Subcutaneous preadipocyte (primary cell): ENCODE data around the gene ZNF275. TPM values are rescaled to one million over a fixed set of nuclear protein-coding genes. Genes with fewer than 3 reads are reported as not detected.

Source experiments
- small RNA-seq: library from RNA; depleted of rRNA; stranded (forward); fragments of <200 nt; gene quantifications from one replicate; pipeline ENCODE3, GENCODE V24; 2012
- total RNA-seq: library from RNA; depleted of rRNA; stranded (reverse); fragments of >200 nt; gene quantifications from 2 replicates; pipeline ENCODE4 v1.2.3, GENCODE V29; 2012

The ZNF275 gene
- total RNA-seq, result 7.8 and 8.1 TPM in 2 replicates

DNA sequence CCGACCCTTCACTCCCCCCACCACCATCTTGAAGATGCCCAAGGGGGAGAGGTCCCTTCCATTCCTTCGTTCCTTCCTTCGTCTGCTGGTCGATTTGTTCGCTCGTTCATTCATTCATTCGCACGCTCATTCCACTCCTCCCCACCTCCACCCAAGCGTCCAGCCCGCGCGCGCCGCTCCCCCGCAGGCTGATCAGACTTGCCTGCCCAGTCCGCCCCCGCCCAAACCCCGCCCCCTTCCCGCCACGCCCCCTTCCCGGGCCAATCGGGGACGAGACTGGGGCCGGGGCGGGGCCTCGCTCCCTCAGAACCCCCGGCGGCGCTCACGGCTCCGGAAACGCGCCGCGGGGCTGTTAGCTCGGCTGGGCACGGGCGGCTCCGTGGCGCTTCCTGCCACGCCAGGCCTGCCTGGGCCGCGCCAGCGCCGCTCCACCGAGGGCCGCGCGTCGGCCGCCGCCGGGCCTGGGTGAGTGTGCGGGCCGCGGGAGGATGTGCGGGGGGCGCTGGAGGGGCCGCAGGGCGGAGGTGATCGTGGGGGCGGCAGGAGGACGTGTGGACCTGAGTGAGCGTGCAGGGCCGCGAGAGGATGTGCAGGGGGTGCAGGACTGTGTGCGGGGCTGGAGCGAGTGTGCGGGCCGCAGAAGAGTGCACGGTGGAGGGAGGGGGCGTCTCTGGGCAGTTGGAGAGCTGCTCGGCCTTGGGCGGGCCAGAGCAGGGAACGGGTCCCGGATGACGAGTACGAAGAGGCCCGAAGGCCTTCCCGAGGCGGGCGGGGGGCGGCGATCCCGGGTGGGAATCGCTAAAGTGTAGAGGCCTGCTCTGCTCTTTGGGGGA is at the start of gene ZNF275:
ZNF275 (plus strand) TSS at position 333 of the 833 bp plus-strand sequence. CDS start 2,527 bp downstream, outside the sequence.

GRCh38 chrX:153321381-153322124 is 12.4 kb upstream of the ZNF275 start, which contains the start of gene PNMA6F:
PNMA6F (minus strand) TSS chrX:153321767; CDS start chrX:153320674, 1,093 bp downstream.

GRCh38 chrX:153401133-153401764 is 67.3 kb downstream of the ZNF275 start, which contains the start of gene PNMA6E:
PNMA6E (minus strand) TSS chrX:153401350; CDS start chrX:153398849, 2,501 bp downstream.

Small RNA genes lying within 50 kb of the gene (small RNA-seq; reads per million reads assigned to genes)
- gene AC152007.1, result not detected

Other genes with a start within 250 kb of the ZNF275 start
- not detected in 2 replicates for gene MAGEA1, start 154.9 kb upstream of the ZNF275 start, total RNA-seq
- not detected in 2 replicates for gene PNMA6F, start 12.4 kb upstream of the ZNF275 start, total RNA-seq
- not detected in 2 replicates for gene PNMA6E, start 67.2 kb downstream of the ZNF275 start, total RNA-seq
- under 0.01 TPM in 2 replicates for gene ZFP92, start 77.3 kb downstream of the ZNF275 start, total RNA-seq
- 1.5 and 2.7 TPM in 2 replicates for gene TREX2, start 111.9 kb downstream of the ZNF275 start, total RNA-seq
- gene HAUS7, start 136.4 kb downstream of the ZNF275 start, total RNA-seq, result 23.5 and 26.0 TPM in 2 replicates
- 3.3 and 11.4 TPM in 2 replicates for gene BGN, start 160.8 kb downstream of the ZNF275 start, total RNA-seq
- gene ATP2B3, start 183.5 kb downstream of the ZNF275 start, total RNA-seq, result not detected in 2 replicates